Fibroblast of the conjunctiva (primary cell): ENCODE data around the gene PP2D1.
"Not testable (repeated sequence)": the region's sequence is repeated elsewhere in the genome, so short reads cannot be mapped to it uniquely, and the experiment has no call there.

ENCODE experiments used
- DNase-seq: peaks from one replicate; pipeline ENCODE4 v3.0.0-alpha.2; 2010; ENCODE audit warnings: low read depth

PP2D1 gene

DNA sequence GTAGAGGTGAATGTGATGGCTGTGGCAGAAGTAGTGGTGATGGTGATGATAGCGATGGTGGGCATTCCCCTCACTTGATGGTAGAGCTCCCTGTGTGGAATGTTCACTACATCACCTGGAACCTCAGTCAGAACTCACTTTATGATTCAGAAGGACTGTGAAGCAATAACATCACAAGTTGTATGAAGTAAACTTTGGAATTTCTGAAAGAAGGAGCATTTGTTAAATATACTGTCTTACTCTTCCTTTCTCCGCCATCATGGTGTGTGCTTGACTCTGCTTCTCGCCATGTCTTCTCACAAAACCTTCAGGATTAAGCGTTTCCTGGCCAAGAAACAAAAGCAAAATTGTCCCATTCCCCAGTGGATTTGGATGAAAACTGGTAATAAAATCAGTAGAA, at the start of gene PP2D1:
TSS of gene PP2D1 (minus strand) at position 101 of the 400 bp plus-strand sequence. CDS start 192 bp downstream, outside the sequence.
- DNase-seq = no peak

DNA sequence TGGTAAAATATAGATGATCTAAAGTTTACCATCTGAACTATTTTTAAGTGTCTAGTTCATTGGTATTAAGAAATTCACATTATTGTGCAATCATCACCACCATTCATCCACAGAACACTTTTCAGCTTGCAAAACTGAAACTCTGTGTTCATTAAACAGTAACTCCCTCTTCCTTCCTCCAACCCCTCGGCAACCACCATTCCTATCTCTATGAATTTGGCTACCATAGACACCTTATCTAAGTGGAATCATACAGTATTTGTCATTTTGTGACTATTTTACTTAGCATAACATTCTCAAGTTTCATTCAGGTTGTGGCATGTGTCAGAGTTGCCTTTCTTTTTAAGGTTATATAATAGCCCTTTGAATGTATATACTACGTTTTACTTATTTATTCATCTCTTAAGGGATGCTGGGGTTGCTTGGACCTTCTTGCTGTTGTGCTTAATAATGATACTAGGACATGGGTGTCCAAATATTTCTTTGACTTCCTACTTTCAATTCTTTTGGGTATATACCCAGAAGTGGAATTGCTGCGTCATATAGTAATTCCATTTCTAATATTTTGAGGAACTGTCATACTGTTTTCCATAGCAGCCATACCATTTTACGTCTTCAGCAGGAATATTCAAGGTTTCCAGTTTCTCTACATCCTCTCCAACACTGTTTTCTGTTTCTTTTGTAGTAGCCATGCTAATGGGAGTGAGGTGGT, 49.1 kb upstream of the PP2D1 start:
- DNase-seq = no peak

GRCh38 chr3:20059929-20060328, 47.9 kb upstream of the PP2D1 start:
- DNase-seq = no peak

- DNase-seq = no peak
Measured at GRCh38 chr3:20057612-20058180, 45.6 kb upstream of the PP2D1 start.

DNA sequence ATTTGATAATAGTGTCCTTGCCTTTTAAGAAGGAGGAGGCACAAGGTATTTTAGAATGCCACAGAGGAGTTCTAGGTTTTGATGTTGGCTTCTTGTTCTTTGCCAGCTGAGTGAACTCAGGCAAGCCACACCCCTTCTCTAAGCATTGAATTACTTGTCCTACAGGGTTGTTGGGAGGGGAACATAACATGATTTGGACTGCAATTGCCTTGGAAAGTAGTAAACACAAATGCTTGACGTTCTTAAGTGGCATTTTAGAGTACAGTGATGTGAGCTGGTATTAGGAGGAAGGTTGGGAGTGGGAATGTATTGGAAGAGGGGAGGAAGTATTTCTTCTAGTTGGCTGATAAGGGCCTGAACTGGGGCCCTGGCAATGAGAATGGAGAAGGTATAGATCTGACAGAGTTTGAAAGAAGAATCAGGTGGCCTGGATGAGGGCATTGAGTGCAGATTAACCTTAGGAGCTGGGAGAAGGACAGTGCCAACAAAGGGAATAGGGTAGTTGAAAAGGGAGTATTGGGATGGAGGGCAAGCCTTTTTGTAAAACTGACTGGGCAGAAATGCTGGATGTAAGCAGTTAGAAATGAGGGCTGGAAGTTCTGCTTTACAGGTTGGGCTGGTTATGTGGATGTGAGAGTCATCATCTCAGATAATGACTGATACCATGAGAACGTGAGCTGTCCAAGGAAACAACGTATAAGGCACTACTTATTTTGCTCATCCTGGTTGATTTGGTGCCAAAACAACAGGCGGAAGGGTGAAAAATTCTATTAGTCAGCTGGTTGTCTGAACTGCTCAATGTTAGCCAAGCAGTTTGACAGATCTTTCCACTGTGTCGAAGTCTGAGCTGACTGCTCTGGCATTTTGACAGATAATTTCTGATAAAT, 44.9 kb upstream of the PP2D1 start:
- DNase-seq = peak; percentile 51

GRCh38 chr3:20055842-20056241, 43.8 kb upstream of the PP2D1 start:
- no peak for DNase-seq

- no peak for DNase-seq
Measured at GRCh38 chr3:20055020-20055775, 43.1 kb upstream of the PP2D1 start.

GRCh38 chr3:20054549-20054987, 42.5 kb upstream of the PP2D1 start:
- peak; percentile 87 for DNase-seq

GRCh38 chr3:20052851-20053250, 40.8 kb upstream of the PP2D1 start:
- no peak for DNase-seq

DNA sequence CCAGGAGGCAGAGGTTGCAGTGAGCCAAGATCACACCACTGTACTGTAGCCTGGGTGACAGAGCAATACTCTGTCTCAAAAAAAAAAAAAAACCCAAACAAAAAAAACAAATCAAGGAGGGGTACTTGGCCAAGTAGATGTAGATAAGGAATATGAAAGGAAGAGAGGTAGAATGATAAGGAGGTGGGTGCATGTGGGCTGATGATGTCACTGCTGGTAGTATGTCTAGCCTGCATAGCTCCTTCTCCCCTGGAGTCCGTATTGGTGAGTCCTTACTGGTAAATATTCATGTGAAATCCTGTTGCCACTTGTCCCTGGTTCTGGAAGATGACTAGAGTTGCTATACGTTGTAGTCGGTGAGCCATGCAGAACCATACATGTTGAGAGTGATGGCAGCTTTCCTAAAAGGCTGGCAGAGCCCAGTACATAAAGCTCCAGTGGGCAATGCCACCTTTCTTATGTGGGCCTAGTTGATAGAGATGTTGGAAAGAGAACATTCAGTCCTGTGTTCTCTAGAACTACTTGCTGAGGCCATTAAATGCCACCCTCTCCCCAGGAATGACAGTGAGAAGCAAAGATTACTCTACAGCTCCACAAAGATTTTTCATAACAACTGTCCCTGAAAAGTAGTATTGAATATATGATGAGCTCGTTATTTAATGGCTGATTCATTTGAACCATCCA, 39.2 kb upstream of the PP2D1 start:
- no peak for DNase-seq

- no peak for DNase-seq
Measured at GRCh38 chr3:20047976-20048883, 36.2 kb upstream of the PP2D1 start.

GRCh38 chr3:20047341-20047779, 35.3 kb upstream of the PP2D1 start:
- DNase-seq = no peak

DNA sequence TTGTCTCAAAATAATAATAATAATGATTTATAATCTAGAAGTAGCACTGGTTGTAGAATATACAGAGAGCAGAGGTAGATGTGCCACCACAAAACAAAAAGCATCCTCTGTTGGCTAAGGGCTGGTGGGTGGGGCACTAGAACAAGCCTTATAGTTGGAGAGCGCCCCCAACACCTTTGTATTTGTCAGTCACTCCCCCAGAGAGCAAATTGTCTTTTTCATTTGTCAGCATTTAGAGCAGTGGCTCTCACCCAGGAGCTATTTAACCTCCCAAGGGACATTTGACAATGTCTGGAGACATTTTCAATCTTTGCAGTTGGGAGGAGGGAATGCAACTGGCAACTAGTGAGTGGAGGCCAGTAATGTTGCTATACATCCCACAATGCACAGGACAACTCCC, 34.5 kb upstream of the PP2D1 start:
- no peak for DNase-seq

DNA sequence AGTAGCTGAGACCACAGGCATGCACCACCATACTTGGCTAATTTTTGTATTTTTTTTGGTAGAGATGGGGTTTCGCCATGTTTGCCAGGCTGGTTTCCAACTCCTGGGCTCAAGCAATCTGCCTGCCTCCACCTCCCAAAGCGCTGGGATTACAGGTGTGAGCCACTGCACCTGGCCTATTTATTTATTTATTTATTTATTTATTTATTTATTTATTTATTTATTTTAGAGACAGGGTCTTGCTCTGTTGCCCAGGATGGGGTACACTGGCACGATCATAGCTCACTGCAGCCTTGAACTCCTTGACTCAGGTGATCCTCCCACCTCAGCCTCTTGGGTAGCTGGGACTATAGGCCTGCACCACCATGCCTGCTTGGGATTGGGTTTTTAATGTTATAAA, 33.1 kb upstream of the PP2D1 start:
- not testable (repeated sequence) for DNase-seq

DNA sequence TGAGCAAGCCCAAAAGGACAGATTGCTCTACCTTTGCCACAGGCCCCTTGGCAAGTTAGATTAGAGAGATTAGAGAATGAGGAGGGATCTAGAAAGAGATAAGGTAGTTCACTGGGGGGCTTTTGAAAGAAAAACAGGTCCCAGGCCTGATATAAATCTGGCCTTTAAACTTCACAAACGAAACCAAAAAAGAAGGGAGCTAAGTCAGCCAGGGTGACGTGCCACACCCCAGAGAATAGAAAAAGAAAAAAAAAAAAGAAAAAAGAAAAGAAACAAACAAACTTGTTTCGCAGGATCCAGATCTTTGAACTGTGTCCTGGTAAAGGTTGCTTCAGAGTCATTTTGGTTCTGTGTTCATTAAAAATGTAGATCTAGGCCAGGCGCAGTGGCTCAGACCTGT, 31.8 kb upstream of the PP2D1 start:
- no peak for DNase-seq

DNA sequence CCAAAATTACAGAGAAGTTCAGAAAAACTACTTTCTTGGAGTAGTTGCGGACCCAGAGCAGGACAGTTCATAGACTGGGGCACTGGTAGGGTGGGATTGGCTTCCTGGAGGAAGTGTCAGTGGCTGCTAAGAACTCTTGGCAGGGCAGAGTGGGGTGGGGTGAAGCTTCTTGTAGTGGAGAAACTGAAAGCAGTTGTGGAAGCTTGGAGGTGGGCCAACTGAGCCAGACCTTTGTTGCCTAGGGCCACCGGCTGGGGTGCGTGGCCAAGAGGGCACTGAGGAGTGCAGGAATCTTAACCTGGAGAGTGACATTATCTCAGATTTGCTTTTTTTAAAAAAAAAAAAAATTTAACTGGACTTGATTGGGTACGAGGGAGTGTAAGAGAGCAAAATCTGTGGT, 31.3 kb upstream of the PP2D1 start:
- no peak for DNase-seq

DNA sequence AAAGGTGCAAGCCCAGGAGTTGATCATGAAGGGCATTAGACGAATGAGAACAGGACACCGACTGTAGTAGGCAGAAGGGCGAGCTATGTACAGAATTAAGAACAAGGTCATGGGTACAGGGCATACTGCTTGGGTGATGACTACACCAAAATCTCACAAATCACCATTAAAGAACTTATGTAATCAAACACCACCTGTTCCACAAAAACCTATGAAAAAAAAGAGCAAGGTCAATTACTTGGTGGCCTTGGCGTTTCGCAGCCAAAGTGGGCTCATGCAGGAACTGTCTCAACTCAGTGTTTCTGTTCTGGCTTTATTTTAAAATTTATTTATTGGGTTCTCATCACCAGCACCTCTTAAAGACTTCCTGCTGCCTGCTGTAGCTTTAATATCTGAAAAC, 30.3 kb upstream of the PP2D1 start:
- no peak for DNase-seq

DNA sequence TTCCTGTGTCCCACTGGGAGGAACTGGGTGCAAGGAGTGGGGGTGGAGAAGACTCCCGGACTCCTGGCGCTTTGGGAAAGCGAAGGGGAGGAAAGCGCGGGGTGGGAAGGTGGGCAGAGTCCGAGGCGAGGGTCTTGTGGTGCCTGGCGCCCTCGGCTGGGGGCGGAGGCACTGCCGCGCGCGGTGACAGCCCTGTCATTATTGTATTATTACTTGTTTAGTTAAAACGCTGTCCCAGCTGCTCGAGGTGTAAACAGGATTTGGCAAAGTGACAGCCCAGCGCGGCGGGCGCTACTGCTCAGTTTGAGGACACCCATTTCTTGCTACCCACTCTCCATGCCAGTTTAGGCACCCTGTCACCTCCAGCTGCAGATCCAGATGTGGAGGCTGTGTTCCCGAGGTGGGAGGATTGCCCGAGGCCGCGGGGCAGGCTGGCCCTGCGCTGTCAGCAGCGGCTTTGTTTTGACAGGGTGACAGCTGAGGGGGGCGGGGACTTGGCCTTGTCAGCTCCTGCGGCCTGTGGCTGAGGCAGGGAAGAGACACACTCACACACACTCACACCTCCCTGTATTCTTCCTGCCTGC, 29.2 kb upstream of the PP2D1 start:
- no peak for DNase-seq

DNA sequence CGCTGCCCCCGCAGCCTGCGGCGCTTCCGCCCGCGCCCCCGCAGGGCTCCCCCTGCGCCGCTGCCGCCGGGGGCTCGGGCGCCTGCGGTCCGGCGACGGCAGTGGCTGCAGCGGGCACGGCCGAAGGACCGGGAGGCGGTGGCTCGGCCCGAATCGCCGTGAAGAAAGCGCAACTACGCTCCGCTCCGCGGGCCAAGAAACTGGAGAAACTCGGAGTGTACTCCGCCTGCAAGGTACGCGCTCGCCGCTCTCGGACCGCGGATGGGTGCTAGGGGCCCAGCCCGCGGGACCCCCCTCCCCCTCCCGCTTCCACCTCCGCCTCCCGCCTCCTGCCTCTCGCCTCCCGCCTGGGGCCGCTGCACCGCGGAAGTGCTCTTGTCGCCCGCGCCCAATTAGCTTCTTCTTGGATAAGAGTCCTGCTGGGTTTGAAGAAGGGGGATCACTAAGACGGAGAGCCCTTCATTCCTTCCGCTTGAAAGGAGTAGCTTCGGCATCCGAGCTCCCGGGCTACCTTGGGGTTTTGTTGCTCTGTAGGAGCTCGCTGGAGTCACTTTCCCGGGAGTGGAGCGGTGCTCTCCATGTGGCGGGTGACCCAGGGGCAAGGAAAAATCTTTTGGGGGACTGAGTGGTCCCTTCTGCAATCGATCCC, 28.6 kb upstream of the PP2D1 start:
- peak; percentile 57 for DNase-seq
